ENCODE data around the gene PRPF8.
A peak's percentile ranks its signal among the peaks of the same experiment; 100 is the strongest.
"Not testable (repeated sequence)": the region's sequence is repeated elsewhere in the genome, so short reads cannot be mapped to it uniquely, and the experiment has no call there.

PRPF8 gene

DNA sequence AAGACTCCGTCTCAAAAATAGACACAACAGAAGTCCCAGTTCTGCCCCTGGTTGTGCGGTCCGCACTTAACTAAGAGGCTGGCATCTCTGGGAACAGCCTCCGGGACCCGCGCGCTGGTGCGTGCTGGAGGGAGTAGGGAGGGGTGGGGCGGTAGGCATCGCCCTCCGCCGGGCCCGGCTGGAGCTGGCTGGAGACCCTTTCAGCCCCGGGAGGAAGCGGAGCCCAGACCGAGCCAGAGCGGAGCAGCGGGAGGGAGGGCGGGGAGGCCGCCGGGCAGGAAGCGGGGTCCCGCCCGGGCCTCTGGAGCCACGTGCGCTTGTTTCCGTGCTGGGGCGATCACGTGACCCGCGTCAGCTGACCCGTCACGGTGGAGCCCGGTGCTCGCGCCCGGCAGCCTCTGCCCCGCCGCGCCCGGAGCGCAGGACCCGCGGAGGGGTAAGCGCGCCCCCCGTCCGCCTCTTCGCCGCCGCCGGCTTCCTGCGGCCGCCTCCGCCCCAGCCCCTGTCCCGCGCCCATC is 39.7 kb upstream of the PRPF8 start, which contains the start of gene WDR81:
TSS of gene WDR81 (plus strand) at position 354 of the 518 bp plus-strand sequence. CDS start 256 bp downstream, outside the sequence.
- H3K36me3 ChIP-seq (ENCODE audit: insufficient read depth, low read length) = no peaks in the 10 kb centered on the region
- no peaks in the 10 kb centered on the region for H3K4me1 ChIP-seq (ENCODE audit: insufficient read depth, low read length)
- no peaks in the 10 kb centered on the region for H3K9me3 ChIP-seq (ENCODE audit: control insufficient read depth, insufficient read depth, low read length)
- peak within 1 kb of the TSS; percentile 80 for H3K9ac ChIP-seq (ENCODE audit: low read depth, low read length)

DNA sequence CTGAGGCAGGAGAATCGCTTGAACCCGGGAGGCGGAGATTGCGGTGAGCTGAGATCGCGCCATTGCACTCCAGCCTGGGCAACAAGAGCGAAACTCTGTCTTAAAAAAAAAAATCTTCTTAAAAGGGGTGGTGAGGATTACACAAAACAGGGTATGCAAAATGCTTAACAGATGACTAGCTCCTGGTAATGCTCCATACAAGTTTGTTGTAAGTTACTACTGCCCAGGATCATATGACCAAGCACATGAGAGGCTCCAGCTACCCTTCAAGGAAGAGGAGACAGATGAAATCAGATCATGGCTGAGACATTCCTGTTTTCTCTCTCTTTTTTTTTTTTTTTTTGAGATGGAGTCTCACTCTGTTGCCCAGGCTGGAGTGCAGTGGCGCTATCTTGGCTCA is 37.4 kb upstream of the PRPF8 start:
- not testable (repeated sequence) for H3K4me1 ChIP-seq (ENCODE audit: insufficient read depth, low read length); H3K9me3 ChIP-seq (ENCODE audit: control insufficient read depth, insufficient read depth, low read length); H3K9ac ChIP-seq (ENCODE audit: low read depth, low read length); H3K36me3 ChIP-seq (ENCODE audit: insufficient read depth, low read length)

GRCh38 chr17:1720856-1721386 is 36.3 kb upstream of the PRPF8 start:
- Histone ChIP-seq H3K36me3 (ENCODE audit: insufficient read depth, low read length) (no peaks in the 10 kb centered on the region), H3K4me1 (ENCODE audit: insufficient read depth, low read length) (no peaks in the 10 kb centered on the region), H3K9me3 (ENCODE audit: control insufficient read depth, insufficient read depth, low read length) (no peaks in the 10 kb centered on the region), H3K9ac (ENCODE audit: low read depth, low read length) (no peak overlapping the region; the same call in 1 of the 2 replicates)

GRCh38 chr17:1718362-1719165 is 33.9 kb upstream of the PRPF8 start:
- no peak overlapping the region for H3K9ac ChIP-seq (ENCODE audit: low read depth, low read length)
- no peaks in the 10 kb centered on the region for H3K9me3 ChIP-seq (ENCODE audit: control insufficient read depth, insufficient read depth, low read length)
- H3K36me3 ChIP-seq (ENCODE audit: insufficient read depth, low read length) = no peaks in the 10 kb centered on the region
- peaks cover 5% of the 10 kb centered on the region for H3K4me1 ChIP-seq (ENCODE audit: insufficient read depth, low read length)

DNA sequence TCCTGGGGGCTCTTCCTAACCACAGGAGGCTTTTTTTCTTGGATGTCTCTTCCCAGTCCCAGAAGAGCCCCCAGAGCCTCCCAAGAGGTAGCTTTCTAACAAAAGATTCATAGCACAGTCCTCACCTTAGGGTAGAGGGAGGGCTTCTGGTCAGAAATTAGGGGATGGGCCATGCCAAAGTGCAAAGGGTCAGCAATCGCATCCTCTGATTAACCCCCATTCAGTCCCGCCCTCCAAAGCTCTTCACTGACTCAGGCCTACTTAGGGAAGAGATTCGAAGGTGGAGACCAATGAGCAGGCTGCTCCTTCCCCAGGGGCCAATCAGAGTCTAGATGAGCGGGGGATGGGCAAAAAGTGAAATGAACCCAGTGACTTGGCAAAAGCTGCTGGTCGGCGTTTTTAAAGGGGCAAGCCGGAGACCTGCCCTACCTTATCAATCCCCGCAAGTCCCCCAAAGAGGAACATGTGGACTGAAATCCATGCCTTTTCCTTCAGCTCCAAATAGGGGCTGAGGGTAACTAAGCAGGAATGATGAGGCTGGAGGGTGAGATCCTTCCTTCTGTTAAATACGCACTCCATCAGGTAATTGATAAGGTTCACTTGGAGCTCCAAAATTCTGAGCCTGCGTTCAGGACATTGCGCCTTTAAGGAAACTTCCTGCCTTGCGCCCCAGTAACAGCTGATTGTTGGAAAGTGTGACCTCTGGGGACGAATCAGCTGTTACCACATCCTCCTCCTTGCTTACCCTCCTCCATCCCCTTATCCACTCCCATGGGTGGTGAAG is 32.4 kb upstream of the PRPF8 start:
- Histone ChIP-seq H3K9ac (ENCODE audit: low read depth, low read length) (peak overlapping the region; percentile 75), H3K9me3 (ENCODE audit: control insufficient read depth, insufficient read depth, low read length) (no peaks in the 10 kb centered on the region), H3K36me3 (ENCODE audit: insufficient read depth, low read length) (no peaks in the 10 kb centered on the region), H3K4me1 (ENCODE audit: insufficient read depth, low read length) (peaks cover 10% of the 10 kb centered on the region)

DNA sequence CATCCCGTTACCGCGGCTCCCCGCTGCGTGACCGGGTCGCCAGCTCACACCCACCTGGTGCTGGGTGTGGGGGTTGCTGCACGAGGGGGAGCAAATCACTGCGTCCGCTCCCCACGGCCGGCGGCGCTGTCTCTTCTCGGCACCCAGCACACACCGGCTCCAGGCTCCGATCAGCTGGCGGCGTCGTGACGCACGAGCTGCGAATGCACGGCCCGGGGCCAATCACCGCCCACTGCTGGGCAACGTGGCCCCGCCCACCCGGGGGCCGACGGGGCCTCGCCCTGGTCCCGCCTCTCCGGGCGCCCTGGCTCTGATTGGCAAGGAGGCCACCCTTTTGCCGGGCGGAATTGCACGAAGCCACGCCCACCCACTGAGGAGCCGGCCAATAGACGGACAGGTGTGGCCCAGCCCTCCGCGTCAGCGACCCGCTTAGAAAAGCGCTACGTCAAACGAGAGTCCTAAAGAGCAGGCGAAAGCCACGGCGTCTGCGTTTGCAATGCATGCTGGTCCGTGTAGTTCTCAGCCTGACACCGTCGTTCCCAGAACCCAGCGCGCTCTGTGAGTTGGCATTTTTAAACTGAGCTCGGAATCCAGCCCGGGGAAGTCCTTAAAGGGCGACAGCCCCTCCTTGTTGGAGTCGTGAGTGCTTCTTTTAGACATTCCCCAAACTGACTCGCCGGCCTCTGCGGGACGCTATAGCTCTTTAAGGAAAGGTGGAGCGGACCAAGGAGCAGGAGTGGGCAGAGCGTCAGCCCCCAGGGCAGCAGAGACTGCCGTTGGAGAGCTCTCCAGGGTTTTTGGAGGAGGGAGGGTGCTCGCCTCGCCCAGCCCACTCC is 31.6 kb upstream of the PRPF8 start:
- Histone ChIP-seq H3K9me3 (ENCODE audit: control insufficient read depth, insufficient read depth, low read length) (no peaks in the 10 kb centered on the region), H3K4me1 (ENCODE audit: insufficient read depth, low read length) (peaks cover 10% of the 10 kb centered on the region), H3K36me3 (ENCODE audit: insufficient read depth, low read length) (no peaks in the 10 kb centered on the region), H3K9ac (ENCODE audit: low read depth, low read length) (peak overlapping the region; percentile 75)

DNA sequence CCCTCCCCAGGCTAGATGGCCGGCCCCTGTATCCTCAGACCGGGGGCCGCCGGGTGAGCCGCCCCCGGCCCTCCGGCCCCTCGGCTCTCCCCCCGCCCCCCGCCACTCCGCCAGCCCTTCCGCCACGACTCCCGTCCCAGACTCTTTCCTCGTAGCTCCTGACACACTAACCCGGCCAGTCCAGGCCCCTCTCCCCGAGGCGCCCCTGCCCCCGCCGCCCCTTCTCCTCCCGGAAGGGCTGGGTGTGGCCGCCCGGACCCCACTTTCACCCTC is 31.1 kb upstream of the PRPF8 start:
- Histone ChIP-seq H3K9ac (ENCODE audit: low read depth, low read length) (peak overlapping the region; percentile 46; the same call in 1 of the 2 replicates), H3K9me3 (ENCODE audit: control insufficient read depth, insufficient read depth, low read length) (no peaks in the 10 kb centered on the region)

GRCh38 chr17:1714980-1715802 is 30.5 kb upstream of the PRPF8 start:
- Histone ChIP-seq H3K9me3 (ENCODE audit: control insufficient read depth, insufficient read depth, low read length) (no peaks in the 10 kb centered on the region), H3K9ac (ENCODE audit: low read depth, low read length) (peak overlapping the region; percentile 44; the same call in 1 of the 2 replicates), H3K36me3 (ENCODE audit: insufficient read depth, low read length) (no peaks in the 10 kb centered on the region), H3K4me1 (ENCODE audit: insufficient read depth, low read length) (peaks cover 14% of the 10 kb centered on the region)

More for the DNA sequence above, 31.1 kb upstream of the PRPF8 start:
- Histone ChIP-seq H3K4me1 (ENCODE audit: insufficient read depth, low read length) (peaks cover 14% of the 10 kb centered on the region), H3K36me3 (ENCODE audit: insufficient read depth, low read length) (no peaks in the 10 kb centered on the region)

DNA sequence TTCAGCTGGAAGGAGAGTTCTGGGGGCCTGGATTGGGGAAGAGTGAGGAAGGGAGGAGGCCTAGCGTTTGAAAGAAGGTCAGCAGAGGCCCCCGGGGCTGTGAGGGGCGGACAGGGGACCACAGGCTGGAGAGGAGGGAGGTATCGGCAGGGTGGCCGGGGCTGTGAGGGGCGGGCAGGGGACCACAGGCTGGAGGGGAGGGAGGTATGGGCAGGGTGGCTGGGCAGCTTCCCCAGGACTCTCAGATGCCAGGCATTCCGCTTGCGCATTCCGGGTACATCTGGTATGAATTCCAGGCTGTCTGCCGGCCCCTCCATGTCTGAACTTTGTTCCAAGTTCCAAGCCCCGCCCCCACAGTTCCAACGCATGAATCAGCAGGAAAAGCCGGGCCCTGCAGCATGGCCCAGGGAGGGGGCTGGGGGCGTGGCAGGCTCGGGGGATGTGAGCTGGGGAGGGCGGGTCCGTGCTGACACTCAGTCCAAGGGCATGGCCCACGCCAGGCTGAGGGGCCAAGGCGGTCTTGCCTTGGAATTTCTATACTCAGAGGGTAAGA is 29.8 kb upstream of the PRPF8 start:
- no peaks in the 10 kb centered on the region for H3K9me3 ChIP-seq (ENCODE audit: control insufficient read depth, insufficient read depth, low read length)
- H3K36me3 ChIP-seq (ENCODE audit: insufficient read depth, low read length) = no peaks in the 10 kb centered on the region
- peak overlapping the region; percentile 44 for H3K9ac ChIP-seq (ENCODE audit: low read depth, low read length)
- peaks cover 14% of the 10 kb centered on the region for H3K4me1 ChIP-seq (ENCODE audit: insufficient read depth, low read length)

DNA sequence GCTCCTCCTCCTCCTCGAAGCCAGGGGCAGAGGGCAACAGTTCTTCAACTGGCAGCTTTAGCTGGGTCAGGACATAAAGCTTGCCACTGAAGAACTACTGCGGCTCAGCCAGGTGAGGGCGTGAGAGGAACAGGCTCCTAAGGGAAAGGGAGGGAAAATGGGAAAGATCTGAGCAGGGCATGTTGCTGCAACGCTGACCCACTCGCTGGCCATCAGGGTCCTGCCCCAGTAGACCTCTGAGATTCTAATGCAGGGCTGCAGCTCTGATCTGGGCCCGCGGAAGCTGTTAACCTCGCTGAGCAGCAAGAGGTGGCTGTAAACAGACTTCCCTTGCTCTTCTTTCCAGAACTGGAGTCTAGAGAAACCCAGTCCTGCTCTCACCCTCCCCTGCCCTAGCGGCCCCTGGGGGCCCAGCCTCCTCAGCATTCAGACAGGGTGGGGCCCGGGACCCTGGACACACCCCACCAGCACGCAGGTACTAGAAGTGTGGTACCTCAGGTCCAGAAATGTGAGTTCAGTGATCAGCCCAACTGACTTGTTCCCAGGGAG is 29.3 kb upstream of the PRPF8 start:
- no peaks in the 10 kb centered on the region for H3K36me3 ChIP-seq (ENCODE audit: insufficient read depth, low read length)
- H3K9ac ChIP-seq (ENCODE audit: low read depth, low read length) = peak overlapping the region; percentile 43

GRCh38 chr17:1713160-1713877 is 28.7 kb upstream of the PRPF8 start:
- no peaks in the 10 kb centered on the region for H3K9me3 ChIP-seq (ENCODE audit: control insufficient read depth, insufficient read depth, low read length)
- H3K4me1 ChIP-seq (ENCODE audit: insufficient read depth, low read length) = peaks cover 14% of the 10 kb centered on the region
- no peak overlapping the region for H3K9ac ChIP-seq (ENCODE audit: low read depth, low read length)
- H3K36me3 ChIP-seq (ENCODE audit: insufficient read depth, low read length) = no peaks in the 10 kb centered on the region

More for the DNA sequence above, 29.3 kb upstream of the PRPF8 start:
- Histone ChIP-seq H3K9me3 (ENCODE audit: control insufficient read depth, insufficient read depth, low read length) (no peaks in the 10 kb centered on the region), H3K4me1 (ENCODE audit: insufficient read depth, low read length) (peaks cover 14% of the 10 kb centered on the region)

- Histone ChIP-seq H3K9ac (ENCODE audit: low read depth, low read length) (no peak overlapping the region), H3K36me3 (ENCODE audit: insufficient read depth, low read length) (no peaks in the 10 kb centered on the region), H3K9me3 (ENCODE audit: control insufficient read depth, insufficient read depth, low read length) (no peaks in the 10 kb centered on the region), H3K4me1 (ENCODE audit: insufficient read depth, low read length) (peaks cover 14% of the 10 kb centered on the region)
Observed at GRCh38 chr17:1712271-1712670, 27.6 kb upstream of the PRPF8 start.
